Measurements from ENCODE around the gene TSPAN9. TPM values are rescaled to one million over a fixed set of nuclear protein-coding genes. Genes with fewer than 3 reads are reported as not detected.

TSPAN9 gene
- total RNA-seq, 1 donor from 2014 or later = 31.7 TPM

GRCh38 chr12:3130057-3130830 is 53.1 kb downstream of the TSPAN9 start:
- Mint-ChIP-seq H3K9me3 (peaks cover 10% of the 10 kb centered on the region), H3K4me3 (no peak overlapping the region), H3K4me1 (ENCODE audit: unreplicated experiment) (peaks cover 12% of the 10 kb centered on the region), H3K27me3 (peaks cover under 1% of the 10 kb centered on the region), H3K27ac (no peak overlapping the region), H3K36me3 (peaks cover 23% of the 10 kb centered on the region)
- DNase-seq (ENCODE audit: extremely low spot score, unreplicated experiment) = no peak
- TF ChIP-seq CTCF (conservative IDR thresholded peaks at IDR 0.05) = no peak

GRCh38 chr12:3131129-3131528 is 54.0 kb downstream of the TSPAN9 start:
- Mint-ChIP-seq H3K27me3 (peaks cover 5% of the 10 kb centered on the region), H3K27ac (no peak overlapping the region), H3K4me1 (ENCODE audit: unreplicated experiment) (peaks cover 17% of the 10 kb centered on the region), H3K4me3 (no peak overlapping the region), H3K36me3 (peaks cover 16% of the 10 kb centered on the region), H3K9me3 (peaks cover 2% of the 10 kb centered on the region)
- DNase-seq (ENCODE audit: extremely low spot score, unreplicated experiment) = no peak
- TF ChIP-seq CTCF (conservative IDR thresholded peaks at IDR 0.05) = no peak

- H3K4me1 Mint-ChIP-seq (ENCODE audit: unreplicated experiment) = peaks cover 24% of the 10 kb centered on the region
Measured at GRCh38 chr12:3132636-3133404, 55.6 kb downstream of the TSPAN9 start.

GRCh38 chr12:3133405-3133783 is 56.2 kb downstream of the TSPAN9 start:
- Mint-ChIP-seq H3K27ac (no peak overlapping the region), H3K27me3 (peaks cover 8% of the 10 kb centered on the region), H3K9me3 (no peaks in the 10 kb centered on the region), H3K4me1 (ENCODE audit: unreplicated experiment) (peaks cover 24% of the 10 kb centered on the region), H3K4me3 (no peak overlapping the region), H3K36me3 (peaks cover 13% of the 10 kb centered on the region)
- no peak for TF ChIP-seq CTCF (conservative IDR thresholded peaks at IDR 0.05)
- no peak for DNase-seq (ENCODE audit: extremely low spot score, unreplicated experiment)

More at GRCh38 chr12:3132636-3133404, 55.6 kb downstream of the TSPAN9 start:
- TF ChIP-seq CTCF (conservative IDR thresholded peaks at IDR 0.05) = no peak
- peaks cover 14% of the 10 kb centered on the region for H3K36me3 Mint-ChIP-seq
- H3K27ac Mint-ChIP-seq = no peak overlapping the region
- peaks cover 8% of the 10 kb centered on the region for H3K27me3 Mint-ChIP-seq
- H3K4me3 Mint-ChIP-seq = no peak overlapping the region
- DNase-seq (ENCODE audit: extremely low spot score, unreplicated experiment) = no peak
- no peaks in the 10 kb centered on the region for H3K9me3 Mint-ChIP-seq

GRCh38 chr12:3134126-3134525 is 56.9 kb downstream of the TSPAN9 start:
- no peaks in the 10 kb centered on the region for H3K9me3 Mint-ChIP-seq
- TF ChIP-seq CTCF (conservative IDR thresholded peaks at IDR 0.05) = no peak

More at GRCh38 chr12:3134126-3134525, 56.9 kb downstream of the TSPAN9 start:
- Mint-ChIP-seq H3K27ac (no peak overlapping the region), H3K4me1 (ENCODE audit: unreplicated experiment) (peaks cover 30% of the 10 kb centered on the region), H3K27me3 (peaks cover 8% of the 10 kb centered on the region), H3K36me3 (peaks cover 6% of the 10 kb centered on the region), H3K4me3 (no peak overlapping the region)
- DNase-seq (ENCODE audit: extremely low spot score, unreplicated experiment) = no peak

Measured in type B pancreatic cell (in vitro differentiated cells).